GM23248 (cell line): ENCODE results near the gene SOX12. TPM values are rescaled to one million over a fixed set of nuclear protein-coding genes. Genes with fewer than 3 reads are reported as not detected.

Experiments used
- DNase-seq: peaks from one replicate; pipeline ENCODE4 v3.0.0-alpha.2; 2015
- H2AFZ ChIP-seq: fragments of 200-600 bp; sonication (generic); 2 replicates; pipeline ENCODE4 v1.6.1; 2016; ENCODE audit warnings: antibody characterized with exemption
- H3F3A ChIP-seq: fragments of 200-600 bp; sonication (generic); 2 replicates; pipeline ENCODE4 v1.6.1; 2016; ENCODE audit warnings: mild to moderate bottlenecking, antibody characterized with exemption, mixed run types; ENCODE audit not compliant: insufficient read depth
- H3K27ac ChIP-seq: fragments of 200-600 bp; sonication (generic); 2 replicates; pipeline ENCODE4 v1.5.1; 2016; ENCODE audit warnings: mild to moderate bottlenecking
- H3K27me3 ChIP-seq: fragments of 200-600 bp; sonication (generic); replicated peaks from 2 replicates; pipeline ENCODE4 v1.6.1; 2016; ENCODE audit warnings: mild to moderate bottlenecking; ENCODE audit not compliant: insufficient read depth
- H3K36me3 ChIP-seq: fragments of 200-600 bp; sonication (generic); 2 replicates; pipeline ENCODE4 v1.6.1; 2016; ENCODE audit warnings: low read depth, mild to moderate bottlenecking
- H3K4me1 ChIP-seq: fragments of 200-600 bp; sonication (generic); 2 replicates; pipeline ENCODE4 v1.6.1; 2016; ENCODE audit warnings: mild to moderate bottlenecking; ENCODE audit not compliant: insufficient read depth
- H3K4me2 ChIP-seq: fragments of 200-600 bp; sonication (generic); one replicate; pipeline ENCODE4 v1.6.1; 2016; ENCODE audit warnings: mild to moderate bottlenecking; ENCODE audit not compliant: unreplicated experiment
- H3K4me3 ChIP-seq: fragments of 200-600 bp; sonication (generic); 2 replicates; pipeline ENCODE4 v1.5.1; 2016; ENCODE audit warnings: mild to moderate bottlenecking
- H3K79me2 ChIP-seq: fragments of 200-600 bp; sonication (generic); 2 replicates; pipeline ENCODE4 v1.6.1; 2016; ENCODE audit warnings: mild to moderate bottlenecking; ENCODE audit not compliant: insufficient read depth
- H3K9ac ChIP-seq: fragments of 200-600 bp; sonication (generic); 2 replicates; pipeline ENCODE4 v1.6.1; 2016; ENCODE audit warnings: mild to moderate bottlenecking
- H3K9me2 ChIP-seq: fragments of 200-600 bp; sonication (generic); 2 replicates; pipeline ENCODE4 v1.6.1; 2016; ENCODE audit warnings: mixed run types, mild to moderate bottlenecking, moderate library complexity; ENCODE audit not compliant: insufficient read depth
- H3K9me3 ChIP-seq: fragments of 200-600 bp; sonication (generic); one replicate; pipeline ENCODE4 v1.6.1; 2017; ENCODE audit warnings: low read depth
- H4K20me1 ChIP-seq: fragments of 200-600 bp; sonication (generic); 2 replicates; pipeline ENCODE4 v1.6.0; 2016; ENCODE audit not compliant: insufficient read depth
- EZH2 ChIP-seq: fragments of 200-600 bp; sonication (generic); IDR thresholded peaks from 2 replicates; pipeline ENCODE4 v1.6.1; 2018; ENCODE audit warnings: antibody characterized with exemption, mild to moderate bottlenecking; ENCODE audit not compliant: insufficient read depth, poor library complexity, severe bottlenecking
- EZH2phosphoT487 ChIP-seq: fragments of 200-600 bp; sonication (generic); IDR thresholded peaks from 2 replicates; pipeline ENCODE4 v1.6.1; 2018; ENCODE audit warnings: antibody characterized with exemption, moderate library complexity, mild to moderate bottlenecking, low read depth; ENCODE audit not compliant: insufficient read depth
- WGBS, 2 experiments: methylation state at CpG; one replicate each; pipeline ENCODE4 v1.1.6; 2015 to 2017; ENCODE audit warnings: low lambda C conversion rate in 2 of 2, low coverage in 1 of 2; ENCODE audit errors: missing lambda C conversion rate in 2 of 2; 5-methylcytosine and 5-hydroxymethylcytosine counted together
- in situ Hi-C: fragments of 300-500 bp; cut with MboI; formaldehyde crosslinking; loops from 2 replicates; pipeline ENCODE4 v1.15.0; 2020
- polyA plus RNA-seq: library from polyadenylated mRNA; unstranded; fragments of >200 nt; fragmentation: Nextera tagmentation; extraction: Ambion mirVana; gene quantifications from 2 replicates; pipeline ENCODE4 v1.2.1, GENCODE V29; 2016
- total RNA-seq: library from RNA; depleted of rRNA; stranded (reverse); fragments of >200 nt; shearing (Covaris generic); gene quantifications from 2 replicates; pipeline ENCODE4 v1.2.3, GENCODE V29; 2014

The SOX12 gene
- total and polyA plus RNA-seq, 2 experiments from 2014 or later = 2.1 to 7.5 TPM

DNA sequence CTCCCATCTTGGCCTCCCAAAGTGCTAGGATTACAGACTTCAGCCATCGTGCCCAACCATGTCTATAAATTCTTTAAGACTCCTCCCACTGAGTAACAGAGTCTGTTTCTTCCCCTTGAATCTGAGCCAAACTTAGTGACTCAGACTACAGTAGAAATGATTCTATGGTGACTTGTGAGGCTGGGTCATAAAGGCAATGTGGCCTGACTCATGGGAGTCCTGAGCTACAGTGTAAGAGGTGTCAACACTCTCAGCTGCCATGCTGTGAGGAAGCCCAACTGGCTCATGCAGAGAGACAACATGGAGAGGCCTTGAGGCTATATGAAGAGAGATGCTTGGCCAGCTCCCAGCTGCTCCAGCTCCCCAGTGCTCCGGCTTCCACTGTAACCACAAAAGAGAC is 16.3 kb downstream of the SOX12 start:
- no peaks in the 10 kb centered on the region for H3K4me1 ChIP-seq
- H3K4me2 ChIP-seq = no peak overlapping the region
- no peaks in the 10 kb centered on the region for H3K9me2 ChIP-seq
- no peak overlapping the region for H3K4me3 ChIP-seq
- in situ Hi-C loops = no loop called here
- H4K20me1 ChIP-seq = no peaks in the 10 kb centered on the region
- peak; percentile 88 for DNase-seq
- H3K27ac ChIP-seq = peak overlapping the region; percentile 14; the same call in 1 of the 2 replicates
- no peaks in the 10 kb centered on the region for H3K36me3 ChIP-seq
- no peaks in the 10 kb centered on the region; the same call in 1 of the 2 replicates for H3K79me2 ChIP-seq
- H3K27me3 ChIP-seq = no peaks in the 10 kb centered on the region
- H2AFZ ChIP-seq = no peak overlapping the region
- 42% methylated on average over 2 of the region's 2 CpGs for WGBS, 2 experiments
- peaks cover 19% of the 10 kb centered on the region for H3F3A ChIP-seq
- H3K9me3 ChIP-seq = no peaks in the 10 kb centered on the region
- TF ChIP-seq EZH2phosphoT487 (no peak), EZH2 (no peak)
- H3K9ac ChIP-seq = no peak overlapping the region

DNA sequence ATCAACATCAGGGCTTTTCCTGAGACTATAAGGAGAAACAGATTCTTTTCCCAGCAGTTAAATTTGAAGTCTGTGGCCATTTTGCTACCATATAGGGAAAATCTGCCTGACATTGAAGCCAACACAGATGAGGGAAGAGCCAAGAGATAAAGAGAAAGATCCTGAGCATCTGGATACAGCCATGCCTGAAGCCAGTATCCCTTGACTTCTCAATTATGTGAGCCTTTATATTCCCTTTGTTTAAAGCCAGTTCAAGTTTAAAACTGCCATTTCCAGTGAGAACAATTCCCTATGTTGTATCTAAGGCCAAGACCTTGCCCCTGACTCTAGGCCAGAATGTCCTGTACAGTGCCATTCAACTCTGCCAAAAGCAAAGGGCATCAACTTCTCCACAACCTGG is 17.8 kb downstream of the SOX12 start:
- Histone ChIP-seq H3F3A (peaks cover 19% of the 10 kb centered on the region), H3K4me2 (no peak overlapping the region), H3K79me2 (no peaks in the 10 kb centered on the region; the same call in 1 of the 2 replicates), H2AFZ (no peak overlapping the region), H4K20me1 (no peaks in the 10 kb centered on the region), H3K9me2 (no peaks in the 10 kb centered on the region), H3K27ac (no peak overlapping the region), H3K9me3 (no peaks in the 10 kb centered on the region), H3K9ac (no peak overlapping the region), H3K4me3 (no peak overlapping the region), H3K36me3 (no peaks in the 10 kb centered on the region), H3K27me3 (no peaks in the 10 kb centered on the region), H3K4me1 (no peaks in the 10 kb centered on the region)
- in situ Hi-C loops = no loop called here
- DNase-seq = no peak
- TF ChIP-seq EZH2phosphoT487 (no peak), EZH2 (no peak)

DNA sequence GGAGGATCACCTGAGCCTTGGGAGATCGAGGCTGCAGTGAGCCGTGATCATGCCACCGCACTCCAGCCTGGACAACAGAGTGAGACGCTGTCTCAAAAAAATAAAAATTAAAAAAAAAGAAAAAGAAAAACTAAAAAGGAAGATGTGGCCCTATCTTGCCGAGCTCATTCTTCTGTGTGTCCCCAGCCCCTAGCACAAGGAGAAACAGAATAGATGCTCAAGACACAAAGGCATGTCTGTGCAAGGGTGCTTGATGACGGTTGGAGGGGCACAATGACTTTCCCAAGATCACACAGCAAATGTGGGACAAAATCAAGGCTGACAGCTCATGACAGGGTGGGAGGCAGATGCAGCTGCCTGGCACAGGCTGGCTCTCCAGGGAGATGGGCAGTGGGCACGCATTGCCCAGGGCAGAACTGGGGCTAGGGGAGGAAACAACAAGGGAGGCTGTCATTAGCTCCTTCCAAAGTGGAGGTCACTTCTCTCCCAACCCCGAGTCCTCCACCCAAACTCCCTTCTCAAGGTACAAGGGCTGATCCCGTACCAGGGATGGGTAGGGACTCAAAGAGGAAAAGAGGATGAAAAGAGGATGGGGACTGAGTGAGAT is 20.8 kb downstream of the SOX12 start:
- H2AFZ ChIP-seq = peak overlapping the region; percentile 92
- H3K9me3 ChIP-seq = no peaks in the 10 kb centered on the region
- no peaks in the 10 kb centered on the region for H3K9me2 ChIP-seq
- peak overlapping the region; percentile 86 for H3K4me3 ChIP-seq
- no peaks in the 10 kb centered on the region for H3K27me3 ChIP-seq
- H3K4me1 ChIP-seq = no peaks in the 10 kb centered on the region
- peak overlapping the region; percentile 84 for H3K27ac ChIP-seq
- WGBS, 2 experiments = 56 to 57% methylated on average over 9 of the region's 9 CpGs
- TF ChIP-seq EZH2 (no peak), EZH2phosphoT487 (no peak)
- no peak for DNase-seq
- H3K79me2 ChIP-seq = peaks cover 8% of the 10 kb centered on the region
- H3K36me3 ChIP-seq = peaks cover 5% of the 10 kb centered on the region; the same call in 1 of the 2 replicates
- H3K9ac ChIP-seq = peak overlapping the region; percentile 87
- in situ Hi-C loops = no loop called here
- H4K20me1 ChIP-seq = no peaks in the 10 kb centered on the region
- H3K4me2 ChIP-seq = peak overlapping the region; percentile 86
- peaks cover 19% of the 10 kb centered on the region for H3F3A ChIP-seq

DNA sequence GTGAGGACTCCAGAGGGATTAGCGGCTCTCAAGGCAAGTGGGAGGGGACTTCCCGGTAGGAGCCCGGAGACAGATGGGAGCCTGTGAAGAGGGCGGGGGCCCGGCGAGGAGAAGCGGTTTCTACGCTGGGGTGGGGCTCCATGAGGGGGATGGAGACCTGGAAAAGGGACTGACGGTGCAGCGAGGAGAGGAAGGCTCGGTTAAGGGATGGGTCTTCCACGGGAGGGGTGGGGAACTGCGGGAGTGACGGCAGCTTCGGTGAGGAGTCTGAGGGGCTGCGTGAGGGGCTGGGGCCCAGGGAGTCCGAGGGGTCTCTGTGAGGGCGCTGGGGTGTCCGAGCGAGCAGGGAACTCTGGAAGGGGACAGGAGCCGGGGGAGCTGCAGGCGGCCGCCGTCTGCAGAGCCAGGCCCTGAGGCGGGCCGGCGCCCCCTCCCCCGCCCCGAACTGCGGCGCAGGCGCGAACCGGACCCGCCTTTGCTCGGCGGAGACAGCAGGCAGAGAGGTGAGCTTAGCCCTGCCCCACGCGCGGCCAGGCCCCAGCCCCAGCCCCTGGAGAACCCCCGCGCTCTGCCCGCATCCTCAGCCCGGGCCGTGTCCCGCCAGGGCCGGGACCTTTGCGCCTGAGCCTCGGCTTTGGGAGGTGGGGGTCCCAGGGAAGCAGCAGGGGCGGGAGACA is 21.4 kb downstream of the SOX12 start, which contains the start of gene NRSN2:
Gene NRSN2, plus strand, starts transcription at position 472 of the 677 bp plus-strand sequence. CDS start 2,533 bp downstream, outside the sequence.
- TF ChIP-seq EZH2 (no peak), EZH2phosphoT487 (no peak)
- Histone ChIP-seq H3K79me2 (peaks cover 8% of the 10 kb centered on the region), H2AFZ (peak within 1 kb of the TSS; percentile 92), H3K36me3 (peaks cover 5% of the 10 kb centered on the region; the same call in 1 of the 2 replicates), H3K9me3 (no peaks in the 10 kb centered on the region), H3K4me1 (no peaks in the 10 kb centered on the region), H3K27ac (peak within 1 kb of the TSS; percentile 84), H3K4me2 (peak within 1 kb of the TSS; percentile 86), H3K9ac (peak within 1 kb of the TSS; percentile 87), H4K20me1 (no peaks in the 10 kb centered on the region), H3K27me3 (no peaks in the 10 kb centered on the region), H3F3A (peaks cover 16% of the 10 kb centered on the region), H3K9me2 (no peaks in the 10 kb centered on the region), H3K4me3 (peak within 1 kb of the TSS; percentile 86)
- DNase-seq = peak; percentile 83
- in situ Hi-C loops = no loop called here
- WGBS, 2 experiments = 1% methylated on average over 16 to 41 of the region's 50 CpGs
